Activated CD8-positive, alpha-beta memory T cell treated with anti-CD3 and anti-CD28 coated beads for 48 hours (primary cell): ENCODE results near the gene PLEKHM3.

Source experiments
- DNase-seq, 3 experiments: peaks; one replicate each; pipeline ENCODE4 v3.0.0-alpha.2; 2020; ENCODE audit warnings: low read depth in 2 of 3, low spot score in 2 of 3

PLEKHM3 gene

GRCh38 chr2:207863345-207863744 is 162.0 kb downstream of the PLEKHM3 start:
- DNase-seq = no peak

GRCh38 chr2:207861789-207862188 is 163.5 kb downstream of the PLEKHM3 start:
- no peak for DNase-seq

- no peak for DNase-seq
These were observed 164.6 kb downstream of the PLEKHM3 start for GRCh38 chr2:207860685-207861084.

- DNase-seq = no peak
These were observed 169.7 kb downstream of the PLEKHM3 start for GRCh38 chr2:207855591-207855990.

- no peak for DNase-seq
These were observed 170.6 kb downstream of the PLEKHM3 start for GRCh38 chr2:207854484-207855440.

- DNase-seq = no peak
These were observed 172.5 kb downstream of the PLEKHM3 start for GRCh38 chr2:207852791-207853190.

GRCh38 chr2:207849443-207849842 is 175.9 kb downstream of the PLEKHM3 start:
- DNase-seq = no peak

- DNase-seq = no peak
These were observed 176.8 kb downstream of the PLEKHM3 start for GRCh38 chr2:207848545-207848928.

GRCh38 chr2:207847807-207848544 is 177.4 kb downstream of the PLEKHM3 start:
- no peak for DNase-seq

GRCh38 chr2:207847098-207847806 is 178.1 kb downstream of the PLEKHM3 start:
- DNase-seq = no peak

- no peak for DNase-seq
These were observed 180.0 kb downstream of the PLEKHM3 start for GRCh38 chr2:207845202-207845864.

- DNase-seq = no peak
These were observed 180.7 kb downstream of the PLEKHM3 start for GRCh38 chr2:207844648-207845047.

- no peak for DNase-seq
These were observed 185.2 kb downstream of the PLEKHM3 start for GRCh38 chr2:207840101-207840500.

GRCh38 chr2:207839575-207839974 is 185.8 kb downstream of the PLEKHM3 start:
- no peak for DNase-seq

- no peak for DNase-seq
These were observed 186.3 kb downstream of the PLEKHM3 start for GRCh38 chr2:207839028-207839427.

- no peak for DNase-seq
These were observed 188.7 kb downstream of the PLEKHM3 start for GRCh38 chr2:207836521-207837133.

GRCh38 chr2:207835805-207836204 is 189.5 kb downstream of the PLEKHM3 start:
- DNase-seq = no peak

GRCh38 chr2:207833251-207833751 is 192.0 kb downstream of the PLEKHM3 start:
- DNase-seq = no peak

- DNase-seq = no peak
These were observed 193.6 kb downstream of the PLEKHM3 start for GRCh38 chr2:207831584-207832248.
